GM21381 (cell line): ENCODE data around the gene SLC17A2.
"Not testable (repeated sequence)": the region's sequence is repeated elsewhere in the genome, so short reads cannot be mapped to it uniquely, and the experiment has no call there.

Experiments
- ATAC-seq: cut with Tn5 transposase; IDR thresholded peaks from one replicate; pipeline ENCODE4 v1.9.1; 2021; ENCODE audit warnings: mild to moderate bottlenecking, moderate library complexity; ENCODE audit not compliant: unreplicated experiment

The SLC17A2 gene

GRCh38 chr6:25952535-25952934 lies 22.0 kb upstream of the SLC17A2 start:
- ATAC-seq = no peak

- no peak for ATAC-seq
These were observed 21.0 kb upstream of the SLC17A2 start for GRCh38 chr6:25951296-25952032.

- no peak for ATAC-seq
These were observed 19.8 kb upstream of the SLC17A2 start for GRCh38 chr6:25950297-25950696.

GRCh38 chr6:25949695-25950094 lies 19.2 kb upstream of the SLC17A2 start:
- no peak for ATAC-seq

GRCh38 chr6:25947492-25947891 lies 17.0 kb upstream of the SLC17A2 start:
- ATAC-seq = not testable (repeated sequence)

- ATAC-seq = no peak
These were observed 16.1 kb upstream of the SLC17A2 start for GRCh38 chr6:25946631-25947030.

- not testable (repeated sequence) for ATAC-seq
These were observed 15.2 kb upstream of the SLC17A2 start for GRCh38 chr6:25945738-25946137.

- peak; percentile 76 for ATAC-seq
These were observed 14.4 kb upstream of the SLC17A2 start for GRCh38 chr6:25944688-25945574.

GRCh38 chr6:25943887-25944286 lies 13.4 kb upstream of the SLC17A2 start:
- no peak for ATAC-seq

GRCh38 chr6:25942561-25943147 lies 12.2 kb upstream of the SLC17A2 start:
- no peak for ATAC-seq

- ATAC-seq = no peak
These were observed 9.1 kb upstream of the SLC17A2 start for GRCh38 chr6:25939593-25939992.

GRCh38 chr6:25935953-25936352 lies 5.5 kb upstream of the SLC17A2 start:
- ATAC-seq = no peak

- ATAC-seq = no peak
These were observed 4.3 kb upstream of the SLC17A2 start for GRCh38 chr6:25934735-25935313.

GRCh38 chr6:25934156-25934555 lies 3.7 kb upstream of the SLC17A2 start:
- ATAC-seq = no peak

GRCh38 chr6:25931411-25931709 lies 869 bp upstream of the SLC17A2 start:
- ATAC-seq = no peak

- ATAC-seq = not testable (repeated sequence)
These were observed 706 bp downstream of the SLC17A2 start for GRCh38 chr6:25929785-25930184.

GRCh38 chr6:25928562-25929324 lies 1.7 kb downstream of the SLC17A2 start:
- no peak for ATAC-seq

GRCh38 chr6:25927756-25928216 lies 2.7 kb downstream of the SLC17A2 start:
- no peak for ATAC-seq

- no peak for ATAC-seq
These were observed 3.3 kb downstream of the SLC17A2 start for GRCh38 chr6:25927178-25927577.

GRCh38 chr6:25925876-25926275 lies 4.6 kb downstream of the SLC17A2 start:
- ATAC-seq = no peak

- ATAC-seq = no peak
These were observed 8.2 kb downstream of the SLC17A2 start for GRCh38 chr6:25922301-25922700.
